GM21619 (cell line): ENCODE data around the gene PLAGL2.

ENCODE experiments used
- ATAC-seq: cut with Tn5 transposase; IDR thresholded peaks from one replicate; pipeline ENCODE4 v1.9.1; 2021; ENCODE audit not compliant: unreplicated experiment

The PLAGL2 gene

GRCh38 chr20:32152421-32153155 is 55.0 kb downstream of the PLAGL2 start:
- no peak for ATAC-seq

- ATAC-seq, result no peak
These were observed 57.2 kb downstream of the PLAGL2 start for GRCh38 chr20:32150291-32150848.

GRCh38 chr20:32149566-32150170 is 57.9 kb downstream of the PLAGL2 start:
- no peak for ATAC-seq

- no peak for ATAC-seq
These were observed 62.5 kb downstream of the PLAGL2 start for GRCh38 chr20:32144898-32145662.

GRCh38 chr20:32142991-32143390 is 64.6 kb downstream of the PLAGL2 start:
- ATAC-seq, result no peak
